H4 (cell line): ENCODE data around the gene AGA. TPM values are rescaled to one million over a fixed set of nuclear protein-coding genes. Genes with fewer than 3 reads are reported as not detected.
A peak's percentile ranks its signal among the peaks of the same experiment; 100 is the strongest.

ENCODE experiments used
- DNase-seq: peaks from one replicate; pipeline ENCODE4 v3.0.0-alpha.2; 2015; ENCODE audit warnings: low spot score
- total RNA-seq: library from RNA; depleted of rRNA; stranded (reverse); fragments of >200 nt; shearing (Covaris generic); gene quantifications from 2 replicates; pipeline ENCODE4 v1.2.3, GENCODE V29; 2014; rRNA removed

AGA gene
- total RNA-seq, result 59.2 and 71.4 TPM in 2 replicates

GRCh38 chr4:177441803-177442622 lies at the start of gene AGA:
AGA (minus strand) TSS chr4:177442437; CDS start chr4:177442375, 62 bp downstream.
- peak; percentile 91 for DNase-seq

GRCh38 chr4:177492022-177492421 lies 49.8 kb upstream of the AGA start:
- no peak for DNase-seq

GRCh38 chr4:177490769-177491168 lies 48.5 kb upstream of the AGA start:
- no peak for DNase-seq

GRCh38 chr4:177489471-177490246 lies 47.4 kb upstream of the AGA start:
- no peak for DNase-seq

- no peak for DNase-seq
These were observed 45.7 kb upstream of the AGA start for GRCh38 chr4:177487977-177488376.

- no peak for DNase-seq
These were observed 43.3 kb upstream of the AGA start for GRCh38 chr4:177485528-177485927.

GRCh38 chr4:177484613-177485021 lies 42.4 kb upstream of the AGA start:
- DNase-seq, result peak; percentile 54

GRCh38 chr4:177483760-177484159 lies 41.5 kb upstream of the AGA start:
- DNase-seq, result no peak

- no peak for DNase-seq
These were observed 41.0 kb upstream of the AGA start for GRCh38 chr4:177483271-177483670.

- DNase-seq, result no peak
These were observed 40.1 kb upstream of the AGA start for GRCh38 chr4:177482367-177482766.

- DNase-seq, result no peak
These were observed 38.6 kb upstream of the AGA start for GRCh38 chr4:177480795-177481194.

GRCh38 chr4:177479063-177479462 lies 36.8 kb upstream of the AGA start:
- DNase-seq, result no peak

- no peak for DNase-seq
These were observed 36.3 kb upstream of the AGA start for GRCh38 chr4:177478496-177478895.

- DNase-seq, result no peak
These were observed 31.8 kb upstream of the AGA start for GRCh38 chr4:177473991-177474390.

GRCh38 chr4:177464026-177464425 lies 21.8 kb upstream of the AGA start:
- DNase-seq, result no peak

GRCh38 chr4:177461606-177462005 lies 19.4 kb upstream of the AGA start:
- DNase-seq, result no peak

GRCh38 chr4:177460460-177460859 lies 18.2 kb upstream of the AGA start:
- DNase-seq, result no peak

- DNase-seq, result no peak
These were observed 13.3 kb upstream of the AGA start for GRCh38 chr4:177455561-177455970.

- DNase-seq, result no peak
These were observed 10.9 kb upstream of the AGA start for GRCh38 chr4:177453116-177453515.

- DNase-seq, result no peak
These were observed 8.9 kb upstream of the AGA start for GRCh38 chr4:177451108-177451500.

GRCh38 chr4:177450426-177451107 lies 8.3 kb upstream of the AGA start:
- DNase-seq, result no peak

GRCh38 chr4:177448850-177449249 lies 6.6 kb upstream of the AGA start:
- DNase-seq, result peak; percentile 18
